AG09319 (cell line): ENCODE results near the gene ATP13A1.

Source experiments
- DNase-seq: peaks from one replicate; pipeline ENCODE4 v3.0.0-alpha.2; 2010; ENCODE audit warnings: low read depth; ENCODE audit errors: extremely low read depth
- TF ChIP-seq, protein P1 (sequence below): IDR thresholded peaks from 2 replicates; pipeline ENCODE4 v1.5.1; 2011; ENCODE audit warnings: low read depth, mild to moderate bottlenecking, inconsistent platforms, low read length, moderate library complexity

The ATP13A1 gene

DNA sequence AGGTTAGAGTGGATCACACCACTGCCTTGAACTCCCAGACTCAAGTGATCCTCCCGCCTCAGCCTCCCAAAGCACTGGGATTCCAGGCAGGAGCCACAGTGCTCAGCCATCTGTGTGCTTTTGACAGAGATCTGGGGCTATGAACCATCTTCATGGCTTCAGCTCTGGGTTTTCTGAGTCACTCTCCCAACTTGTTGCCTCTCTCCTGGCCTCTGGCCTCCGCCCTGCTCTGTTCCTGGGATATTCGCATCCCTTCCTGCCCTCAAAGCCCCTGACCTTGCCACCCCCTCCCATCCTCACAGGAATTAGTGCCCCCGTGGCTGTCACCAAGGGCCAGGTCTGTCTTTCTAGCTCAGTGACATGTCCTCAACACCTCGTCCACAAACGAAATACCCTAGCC is 14.3 kb downstream of the ATP13A1 start:
- no peak for DNase-seq
- TF ChIP-seq, protein P1, sequence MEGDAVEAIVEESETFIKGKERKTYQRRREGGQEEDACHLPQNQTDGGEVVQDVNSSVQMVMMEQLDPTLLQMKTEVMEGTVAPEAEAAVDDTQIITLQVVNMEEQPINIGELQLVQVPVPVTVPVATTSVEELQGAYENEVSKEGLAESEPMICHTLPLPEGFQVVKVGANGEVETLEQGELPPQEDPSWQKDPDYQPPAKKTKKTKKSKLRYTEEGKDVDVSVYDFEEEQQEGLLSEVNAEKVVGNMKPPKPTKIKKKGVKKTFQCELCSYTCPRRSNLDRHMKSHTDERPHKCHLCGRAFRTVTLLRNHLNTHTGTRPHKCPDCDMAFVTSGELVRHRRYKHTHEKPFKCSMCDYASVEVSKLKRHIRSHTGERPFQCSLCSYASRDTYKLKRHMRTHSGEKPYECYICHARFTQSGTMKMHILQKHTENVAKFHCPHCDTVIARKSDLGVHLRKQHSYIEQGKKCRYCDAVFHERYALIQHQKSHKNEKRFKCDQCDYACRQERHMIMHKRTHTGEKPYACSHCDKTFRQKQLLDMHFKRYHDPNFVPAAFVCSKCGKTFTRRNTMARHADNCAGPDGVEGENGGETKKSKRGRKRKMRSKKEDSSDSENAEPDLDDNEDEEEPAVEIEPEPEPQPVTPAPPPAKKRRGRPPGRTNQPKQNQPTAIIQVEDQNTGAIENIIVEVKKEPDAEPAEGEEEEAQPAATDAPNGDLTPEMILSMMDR, result no peak

DNA sequence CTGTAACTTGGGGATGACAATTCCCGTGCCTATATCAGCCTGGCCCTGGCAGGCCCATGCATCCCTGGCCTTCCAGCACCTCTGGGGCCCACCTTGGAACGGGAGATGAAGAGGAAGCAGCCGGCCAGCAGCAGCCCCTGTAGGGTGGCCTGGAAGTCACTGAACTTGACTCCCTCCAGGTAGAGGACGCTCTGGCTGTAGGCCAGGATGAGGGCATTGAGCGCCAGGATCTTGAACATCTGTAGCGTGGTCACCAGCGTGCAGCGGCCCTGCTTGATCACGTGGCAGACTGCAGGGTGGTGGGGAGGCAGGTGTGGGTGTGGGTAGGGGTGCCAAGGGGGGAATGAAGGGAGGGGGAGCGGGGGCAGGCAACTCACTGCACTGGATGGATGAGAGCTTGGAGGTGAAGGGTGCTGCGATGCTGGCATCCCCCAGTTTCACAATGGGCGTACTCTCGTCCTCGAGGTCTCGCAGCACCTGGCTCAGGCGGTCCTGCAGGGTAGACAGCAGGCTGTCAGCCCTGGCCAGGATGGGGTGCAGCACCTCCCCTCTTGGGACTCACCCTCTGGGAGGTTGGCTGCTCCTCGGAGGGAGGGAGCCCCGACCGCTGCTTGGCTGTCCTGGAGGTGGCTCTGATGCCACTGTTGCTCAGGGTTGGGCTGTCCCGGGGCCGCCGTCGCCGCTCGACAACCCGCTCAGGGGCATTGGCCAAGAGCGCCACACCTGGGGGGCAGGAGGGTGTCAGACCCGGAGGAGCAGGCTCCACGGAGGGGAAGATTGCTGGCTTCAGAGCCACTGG is 16.2 kb downstream of the ATP13A1 start:
- no peak for DNase-seq
- TF ChIP-seq, protein P1, result no peak

DNA sequence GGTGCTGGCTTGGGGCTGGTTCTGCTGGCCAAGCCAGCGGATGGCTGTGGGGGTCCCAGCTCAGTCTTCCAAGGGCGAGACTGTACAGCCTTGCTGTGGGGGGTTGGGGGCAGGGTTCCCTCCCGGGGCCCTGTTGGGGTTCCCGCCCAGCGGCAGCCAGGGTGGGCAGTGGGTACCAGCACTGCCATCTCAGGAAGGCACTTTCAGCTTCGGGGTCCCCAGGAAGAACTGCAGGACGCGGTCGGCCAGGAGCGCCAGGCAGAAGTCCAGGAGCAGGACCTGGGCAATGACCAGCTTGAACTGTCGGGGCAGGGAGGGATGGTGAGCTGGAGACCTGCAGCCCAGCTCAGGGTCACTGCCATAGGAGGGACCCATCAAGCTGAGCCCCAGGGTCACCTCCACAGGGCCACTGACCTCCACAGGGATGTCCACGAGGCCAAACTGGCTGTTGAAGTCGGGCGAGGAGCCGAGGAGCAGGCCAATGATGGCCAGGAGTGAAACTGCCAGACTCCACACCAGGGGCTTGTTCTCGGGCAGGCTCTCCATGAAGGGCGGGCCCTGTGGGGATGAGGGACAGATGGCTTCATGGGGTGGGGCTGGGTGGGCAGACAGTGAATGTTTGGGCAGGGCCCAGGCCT is 18.1 kb downstream of the ATP13A1 start:
- DNase-seq, result no peak
- TF ChIP-seq, protein P1, result no peak

DNA sequence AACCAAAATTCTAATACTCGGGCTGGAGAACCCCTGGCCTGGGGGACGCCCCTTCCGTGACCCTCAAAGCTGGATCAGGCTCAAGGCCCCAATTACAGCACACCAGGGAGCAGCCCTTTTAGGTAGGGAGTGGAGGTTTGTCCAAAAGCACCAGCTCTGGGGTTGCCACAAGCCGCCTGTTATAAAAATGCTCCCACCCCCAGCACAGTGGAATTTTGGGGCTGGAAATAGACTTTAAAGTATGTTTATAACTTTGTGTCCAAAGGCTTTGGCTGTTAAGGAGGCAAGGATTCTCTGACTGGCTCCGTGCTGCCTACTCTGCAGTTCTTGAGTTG is 19.5 kb downstream of the ATP13A1 start:
- DNase-seq, result no peak
- TF ChIP-seq, protein P1, result no peak

DNA sequence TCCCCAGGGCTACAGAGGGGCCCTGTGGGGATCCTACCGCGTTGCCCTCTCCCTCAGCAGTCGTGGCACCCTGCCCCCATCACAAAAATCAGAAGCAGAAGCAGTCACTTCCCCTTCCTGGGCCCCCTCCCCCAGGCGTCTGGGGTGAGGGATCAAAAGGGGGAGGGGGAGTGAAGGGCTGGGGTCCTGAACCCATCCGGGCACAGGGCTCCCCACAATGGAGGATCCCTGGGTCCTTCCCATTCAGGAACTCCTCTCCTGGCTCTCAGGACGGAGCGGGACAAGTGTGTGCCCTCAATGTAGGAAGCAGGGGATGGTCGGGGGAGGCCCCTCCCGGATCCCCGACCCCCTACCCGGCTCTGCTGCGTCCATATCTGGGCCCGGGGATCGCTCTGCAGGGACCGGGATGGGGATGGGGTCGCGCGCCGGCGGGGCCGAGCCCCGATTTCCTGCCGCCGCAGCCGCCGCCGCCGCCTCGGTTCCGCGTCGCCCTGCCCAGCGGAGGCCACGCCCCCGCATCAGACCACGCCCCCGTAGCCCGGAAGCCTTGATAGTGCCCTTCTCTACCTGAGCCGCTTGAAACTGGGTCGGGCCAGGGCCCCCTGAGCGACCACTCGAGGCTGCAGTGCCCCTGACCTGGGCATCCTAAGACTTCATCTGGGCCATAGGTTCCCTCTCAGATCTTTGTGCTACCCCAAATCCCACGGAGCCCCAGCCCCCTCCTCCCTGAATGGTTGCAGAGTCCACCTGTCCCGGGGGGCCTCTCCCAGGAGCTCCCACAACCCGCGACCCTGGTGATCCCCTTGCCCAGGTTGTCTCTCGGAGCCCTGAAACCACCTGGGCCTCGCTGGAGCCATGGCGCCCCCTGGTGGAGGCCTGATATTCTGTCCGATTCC is 20.1 kb downstream of the ATP13A1 start, which contains the start of gene GMIP:
Gene GMIP, minus strand, starts transcription at position 500 of the 896 bp plus-strand sequence. Its CDS starts 128 bp downstream, at position 372.
- no peak for DNase-seq
- TF ChIP-seq, protein P1, result peak; percentile 84

DNA sequence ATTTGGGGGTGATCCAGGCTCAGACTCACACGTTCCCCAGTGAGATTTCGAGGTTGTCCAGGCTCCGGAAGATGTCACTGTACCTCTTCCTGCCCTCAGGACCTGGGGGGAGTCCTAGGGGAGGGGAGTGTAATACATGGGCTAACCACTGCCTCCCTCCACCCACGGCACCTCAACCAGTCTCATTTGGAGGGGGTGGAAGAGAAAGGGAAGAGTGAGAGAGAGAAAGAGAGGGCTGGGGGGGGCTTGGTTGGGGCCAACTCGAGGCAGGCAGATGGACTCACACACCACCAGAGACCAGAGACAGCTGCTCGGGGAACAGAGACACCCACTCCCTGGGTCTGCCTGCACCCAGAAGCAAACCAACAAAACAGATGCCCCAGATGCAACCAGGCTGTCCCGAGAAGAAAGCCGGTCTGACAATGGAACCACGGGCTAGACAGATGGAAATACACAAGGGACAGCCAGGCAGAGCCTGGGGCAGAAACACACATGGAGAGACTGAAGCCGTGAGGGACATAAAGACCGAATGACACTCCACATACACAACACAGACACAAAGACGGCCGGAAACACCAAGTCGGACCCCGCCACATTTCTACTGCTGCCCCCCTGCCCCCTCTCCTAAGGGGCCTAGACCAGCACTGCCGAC is 20.8 kb downstream of the ATP13A1 start:
- DNase-seq, result no peak
- TF ChIP-seq, protein P1, result no peak
